Vagina (tissue), 2 donors: ENCODE measurements around the gene PARN.

Experiments used
- CTCF ChIP-seq, 3 experiments: fragments of 450-650 bp in 2 of 3; fragments of 200-600 bp in 1 of 3; sonication (generic) in 1 of 3; IDR thresholded peaks; one replicate each; pipeline ENCODE4 v1.5.1; 2017 to 2019; ENCODE audit warnings: antibody characterized with exemption in 3 of 3, mild to moderate bottlenecking in 2 of 3, moderate library complexity in 2 of 3
- POLR2AphosphoS5 ChIP-seq, 2 donors: sonication (generic); formaldehyde crosslinking; IDR thresholded peaks; one replicate each; pipeline ENCODE4 v1.9.0; 2017; ENCODE audit warnings: antibody characterized with exemption in 2 of 2, mild to moderate bottlenecking in 2 of 2, low read depth in 1 of 2; ENCODE audit not compliant: insufficient read depth in 1 of 2

GRCh38 chr16:14434860-14435259 is 195.2 kb downstream of the PARN start:
- TF ChIP-seq POLR2AphosphoS5 (IDR thresholded peaks at IDR 0.05; ENCODE audit: insufficient read depth in 1 of 2, low read depth in 1 of 2) = no peak
- no peak for TF ChIP-seq CTCF (IDR thresholded peaks at IDR 0.05)
